H1 (cell line): ENCODE measurements around the gene WDR91. TPM values are rescaled to one million over a fixed set of nuclear protein-coding genes. Genes with fewer than 3 reads are reported as not detected.

ENCODE experiments used
- BCL11A ChIP-seq, 2 experiments: IDR thresholded peaks; one replicate each; pipeline ENCODE4 v1.6.1; 2011; ENCODE audit warnings: low read depth in 2 of 2, low read length in 2 of 2, mild to moderate bottlenecking in 2 of 2
- CHD2 ChIP-seq: IDR thresholded peaks from 2 replicates; pipeline ENCODE4 v1.6.1; 2012; ENCODE audit warnings: low read length, improper control_type of control experiment
- EZH2 ChIP-seq: fragments of 200-600 bp; sonication (generic); IDR thresholded peaks from 2 replicates; pipeline ENCODE4 v1.7.1; 2012; ENCODE audit warnings: low read depth, mild to moderate bottlenecking, moderate library complexity, low read length, inconsistent platforms; ENCODE audit not compliant: severe bottlenecking
- GABPA ChIP-seq: IDR thresholded peaks from 2 replicates; pipeline ENCODE4 v1.6.1; 2011; ENCODE audit warnings: mild to moderate bottlenecking, low read length, moderate library complexity, borderline replicate concordance; ENCODE audit not compliant: insufficient read depth
- GTF2F1 ChIP-seq: IDR thresholded peaks from 2 replicates; pipeline ENCODE4 v1.6.1; 2012; ENCODE audit warnings: low read depth, low read length, improper control_type of control experiment, borderline replicate concordance
- JUN ChIP-seq: IDR thresholded peaks from 2 replicates; pipeline ENCODE4 v1.6.1; 2011; ENCODE audit warnings: low read depth, mild to moderate bottlenecking, improper control_type of control experiment, low read length
- POLR2A ChIP-seq, 2 experiments: IDR thresholded peaks; 1 replicate in 1 of 2; 2 replicates in 1 of 2; pipeline ENCODE4 v1.6.1; 2011; ENCODE audit warnings: low read depth in 2 of 2, low read length in 2 of 2, mild to moderate bottlenecking in 2 of 2; ENCODE audit errors: control extremely low read depth in 1 of 2
- SIRT6 ChIP-seq: IDR thresholded peaks from one replicate; pipeline ENCODE4 v1.7.1; 2012; ENCODE audit warnings: low read length, inconsistent platforms
- SP1 ChIP-seq: IDR thresholded peaks from 2 replicates; pipeline ENCODE4 v1.6.1; 2011; ENCODE audit warnings: low read depth, low read length
- TAF7 ChIP-seq: optimal IDR thresholded peaks from 2 replicates; pipeline ENCODE3; 2011; ENCODE audit warnings: low read depth, mild to moderate bottlenecking, inconsistent platforms, low read length, moderate library complexity, borderline replicate concordance
- TBP ChIP-seq: IDR thresholded peaks from 2 replicates; pipeline ENCODE4 v1.6.1; 2011; ENCODE audit warnings: low read depth, low read length, improper control_type of control experiment
- polyA plus RNA-seq, 7 experiments: library from polyadenylated mRNA; depleted of rRNA in 3 of 7; stranded (reverse) in 5 of 7; unstranded in 2 of 7; fragments of >200 nt in 5 of 7; fragments of 200-250 nt in 2 of 7; gene quantifications; 1 replicate in 5 of 7; 2 replicates in 1 of 7; 4 replicates in 1 of 7; pipeline versions ENCODE4 v1.2.1 to v1.2.3, GENCODE V29; 2011 to 2013; ENCODE audit warnings: missing spikeins in 2 of 7, mixed read lengths in 2 of 7
- total RNA-seq: library from RNA; stranded (reverse); fragmentation: NEBNext Ultra II Directional; extraction: Animal tissue kit (Norgen Biotek cat#: 25700); gene quantifications from 2 replicates; pipeline ENCODE4 v1.2.1, GENCODE V29; 2021
- TF ChIP-seq, protein P1 (sequence below): fragments of 300-600 bp; sonication (generic); IDR thresholded peaks from 2 replicates; pipeline ENCODE4 v1.7.1; 2012; ENCODE audit warnings: low read length, moderate library complexity, mild to moderate bottlenecking, inconsistent platforms; ENCODE audit not compliant: insufficient replicate concordance
- TF ChIP-seq, protein P2 (sequence below): IDR thresholded peaks from 2 replicates; pipeline ENCODE4 v1.6.1; 2011; ENCODE audit warnings: low read depth, mild to moderate bottlenecking, low read length; ENCODE audit not compliant: insufficient read depth

The WDR91 gene
- total and polyA plus RNA-seq, 2 of the 8 experiments (the other 6 are each of a cell fraction or from before 2014, with no cell fraction given) = 8.2 to 14.7 TPM

DNA sequence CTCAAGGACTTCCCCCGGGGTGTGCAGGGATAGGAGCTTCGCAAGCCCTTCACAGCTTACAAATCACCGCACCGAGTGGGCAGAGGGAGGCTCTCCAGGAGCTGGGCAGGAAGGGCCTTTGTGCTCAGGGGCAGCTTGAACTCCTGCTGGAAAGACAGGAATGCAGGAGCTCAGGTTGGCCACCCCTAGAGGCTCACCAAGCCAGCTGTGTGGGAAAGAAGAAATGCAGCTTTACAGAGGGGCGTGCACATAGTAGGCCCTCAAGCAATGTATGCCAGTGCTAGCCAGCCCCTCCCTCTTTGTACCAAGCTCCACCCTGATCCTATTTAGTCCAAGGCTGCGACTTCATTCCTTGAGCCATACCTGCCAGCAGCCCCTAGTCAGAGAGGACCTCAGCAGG lies 48.4 kb upstream of the WDR91 start (continued):
- TF ChIP-seq, protein P1, sequence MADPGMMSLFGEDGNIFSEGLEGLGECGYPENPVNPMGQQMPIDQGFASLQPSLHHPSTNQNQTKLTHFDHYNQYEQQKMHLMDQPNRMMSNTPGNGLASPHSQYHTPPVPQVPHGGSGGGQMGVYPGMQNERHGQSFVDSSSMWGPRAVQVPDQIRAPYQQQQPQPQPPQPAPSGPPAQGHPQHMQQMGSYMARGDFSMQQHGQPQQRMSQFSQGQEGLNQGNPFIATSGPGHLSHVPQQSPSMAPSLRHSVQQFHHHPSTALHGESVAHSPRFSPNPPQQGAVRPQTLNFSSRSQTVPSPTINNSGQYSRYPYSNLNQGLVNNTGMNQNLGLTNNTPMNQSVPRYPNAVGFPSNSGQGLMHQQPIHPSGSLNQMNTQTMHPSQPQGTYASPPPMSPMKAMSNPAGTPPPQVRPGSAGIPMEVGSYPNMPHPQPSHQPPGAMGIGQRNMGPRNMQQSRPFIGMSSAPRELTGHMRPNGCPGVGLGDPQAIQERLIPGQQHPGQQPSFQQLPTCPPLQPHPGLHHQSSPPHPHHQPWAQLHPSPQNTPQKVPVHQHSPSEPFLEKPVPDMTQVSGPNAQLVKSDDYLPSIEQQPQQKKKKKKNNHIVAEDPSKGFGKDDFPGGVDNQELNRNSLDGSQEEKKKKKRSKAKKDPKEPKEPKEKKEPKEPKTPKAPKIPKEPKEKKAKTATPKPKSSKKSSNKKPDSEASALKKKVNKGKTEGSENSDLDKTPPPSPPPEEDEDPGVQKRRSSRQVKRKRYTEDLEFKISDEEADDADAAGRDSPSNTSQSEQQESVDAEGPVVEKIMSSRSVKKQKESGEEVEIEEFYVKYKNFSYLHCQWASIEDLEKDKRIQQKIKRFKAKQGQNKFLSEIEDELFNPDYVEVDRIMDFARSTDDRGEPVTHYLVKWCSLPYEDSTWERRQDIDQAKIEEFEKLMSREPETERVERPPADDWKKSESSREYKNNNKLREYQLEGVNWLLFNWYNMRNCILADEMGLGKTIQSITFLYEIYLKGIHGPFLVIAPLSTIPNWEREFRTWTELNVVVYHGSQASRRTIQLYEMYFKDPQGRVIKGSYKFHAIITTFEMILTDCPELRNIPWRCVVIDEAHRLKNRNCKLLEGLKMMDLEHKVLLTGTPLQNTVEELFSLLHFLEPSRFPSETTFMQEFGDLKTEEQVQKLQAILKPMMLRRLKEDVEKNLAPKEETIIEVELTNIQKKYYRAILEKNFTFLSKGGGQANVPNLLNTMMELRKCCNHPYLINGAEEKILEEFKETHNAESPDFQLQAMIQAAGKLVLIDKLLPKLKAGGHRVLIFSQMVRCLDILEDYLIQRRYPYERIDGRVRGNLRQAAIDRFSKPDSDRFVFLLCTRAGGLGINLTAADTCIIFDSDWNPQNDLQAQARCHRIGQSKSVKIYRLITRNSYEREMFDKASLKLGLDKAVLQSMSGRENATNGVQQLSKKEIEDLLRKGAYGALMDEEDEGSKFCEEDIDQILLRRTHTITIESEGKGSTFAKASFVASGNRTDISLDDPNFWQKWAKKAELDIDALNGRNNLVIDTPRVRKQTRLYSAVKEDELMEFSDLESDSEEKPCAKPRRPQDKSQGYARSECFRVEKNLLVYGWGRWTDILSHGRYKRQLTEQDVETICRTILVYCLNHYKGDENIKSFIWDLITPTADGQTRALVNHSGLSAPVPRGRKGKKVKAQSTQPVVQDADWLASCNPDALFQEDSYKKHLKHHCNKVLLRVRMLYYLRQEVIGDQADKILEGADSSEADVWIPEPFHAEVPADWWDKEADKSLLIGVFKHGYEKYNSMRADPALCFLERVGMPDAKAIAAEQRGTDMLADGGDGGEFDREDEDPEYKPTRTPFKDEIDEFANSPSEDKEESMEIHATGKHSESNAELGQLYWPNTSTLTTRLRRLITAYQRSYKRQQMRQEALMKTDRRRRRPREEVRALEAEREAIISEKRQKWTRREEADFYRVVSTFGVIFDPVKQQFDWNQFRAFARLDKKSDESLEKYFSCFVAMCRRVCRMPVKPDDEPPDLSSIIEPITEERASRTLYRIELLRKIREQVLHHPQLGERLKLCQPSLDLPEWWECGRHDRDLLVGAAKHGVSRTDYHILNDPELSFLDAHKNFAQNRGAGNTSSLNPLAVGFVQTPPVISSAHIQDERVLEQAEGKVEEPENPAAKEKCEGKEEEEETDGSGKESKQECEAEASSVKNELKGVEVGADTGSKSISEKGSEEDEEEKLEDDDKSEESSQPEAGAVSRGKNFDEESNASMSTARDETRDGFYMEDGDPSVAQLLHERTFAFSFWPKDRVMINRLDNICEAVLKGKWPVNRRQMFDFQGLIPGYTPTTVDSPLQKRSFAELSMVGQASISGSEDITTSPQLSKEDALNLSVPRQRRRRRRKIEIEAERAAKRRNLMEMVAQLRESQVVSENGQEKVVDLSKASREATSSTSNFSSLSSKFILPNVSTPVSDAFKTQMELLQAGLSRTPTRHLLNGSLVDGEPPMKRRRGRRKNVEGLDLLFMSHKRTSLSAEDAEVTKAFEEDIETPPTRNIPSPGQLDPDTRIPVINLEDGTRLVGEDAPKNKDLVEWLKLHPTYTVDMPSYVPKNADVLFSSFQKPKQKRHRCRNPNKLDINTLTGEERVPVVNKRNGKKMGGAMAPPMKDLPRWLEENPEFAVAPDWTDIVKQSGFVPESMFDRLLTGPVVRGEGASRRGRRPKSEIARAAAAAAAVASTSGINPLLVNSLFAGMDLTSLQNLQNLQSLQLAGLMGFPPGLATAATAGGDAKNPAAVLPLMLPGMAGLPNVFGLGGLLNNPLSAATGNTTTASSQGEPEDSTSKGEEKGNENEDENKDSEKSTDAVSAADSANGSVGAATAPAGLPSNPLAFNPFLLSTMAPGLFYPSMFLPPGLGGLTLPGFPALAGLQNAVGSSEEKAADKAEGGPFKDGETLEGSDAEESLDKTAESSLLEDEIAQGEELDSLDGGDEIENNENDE = no peak
- TF ChIP-seq EZH2 (no peak), TAF7 (no peak), GTF2F1 (no peak), SIRT6 (no peak), GABPA (no peak), SP1 (no peak), BCL11A (IDR thresholded peaks at IDR 0.05; ENCODE audit: low read depth in 2 of 2, low read length in 2 of 2) (no peak), CHD2 (no peak), POLR2A (IDR thresholded peaks at IDR 0.05; ENCODE audit: control extremely low read depth in 1 of 2, low read depth in 2 of 2, low read length in 2 of 2) (no peak), TBP (no peak), JUN (no peak)
- TF ChIP-seq, protein P2, sequence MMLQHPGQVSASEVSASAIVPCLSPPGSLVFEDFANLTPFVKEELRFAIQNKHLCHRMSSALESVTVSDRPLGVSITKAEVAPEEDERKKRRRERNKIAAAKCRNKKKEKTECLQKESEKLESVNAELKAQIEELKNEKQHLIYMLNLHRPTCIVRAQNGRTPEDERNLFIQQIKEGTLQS = no peak
